GM19438 (cell line): Measurements from ENCODE around the gene AFDN.

Experiments used
- ATAC-seq: cut with Tn5 transposase; IDR thresholded peaks from one replicate; pipeline ENCODE4 v1.9.1; 2021; ENCODE audit warnings: low read depth; ENCODE audit not compliant: unreplicated experiment

The AFDN gene

GRCh38 chr6:167838207-167838748, 11.6 kb downstream of the AFDN start:
- ATAC-seq: no peak

- no peak for ATAC-seq
Measured at GRCh38 chr6:167839343-167839742, 12.6 kb downstream of the AFDN start.

GRCh38 chr6:167839755-167840154, 13.0 kb downstream of the AFDN start:
- ATAC-seq: no peak

- no peak for ATAC-seq
Measured at GRCh38 chr6:167840160-167840525, 13.4 kb downstream of the AFDN start.

GRCh38 chr6:167840526-167841179, 13.9 kb downstream of the AFDN start:
- ATAC-seq: no peak

GRCh38 chr6:167841981-167842380, 15.3 kb downstream of the AFDN start:
- ATAC-seq: no peak

- no peak for ATAC-seq
Measured at GRCh38 chr6:167842457-167842856, 15.7 kb downstream of the AFDN start.

- ATAC-seq: no peak
Measured at GRCh38 chr6:167843023-167843422, 16.3 kb downstream of the AFDN start.

GRCh38 chr6:167845856-167846255, 19.1 kb downstream of the AFDN start:
- ATAC-seq: no peak

GRCh38 chr6:167846997-167847606, 20.4 kb downstream of the AFDN start:
- ATAC-seq: no peak

- no peak for ATAC-seq
Measured at GRCh38 chr6:167847936-167848335, 21.2 kb downstream of the AFDN start.

GRCh38 chr6:167848783-167849182, 22.1 kb downstream of the AFDN start:
- no peak for ATAC-seq

GRCh38 chr6:167849846-167850459, 23.2 kb downstream of the AFDN start:
- ATAC-seq: no peak

- ATAC-seq: no peak
Measured at GRCh38 chr6:167850782-167851181, 24.1 kb downstream of the AFDN start.

- ATAC-seq: no peak
Measured at GRCh38 chr6:167851370-167851952, 24.8 kb downstream of the AFDN start.

- no peak for ATAC-seq
Measured at GRCh38 chr6:167855825-167856425, 29.2 kb downstream of the AFDN start.

GRCh38 chr6:167856474-167856873, 29.8 kb downstream of the AFDN start:
- ATAC-seq: no peak

GRCh38 chr6:167856999-167857660, 30.4 kb downstream of the AFDN start:
- no peak for ATAC-seq

GRCh38 chr6:167858086-167858591, 31.4 kb downstream of the AFDN start:
- no peak for ATAC-seq
